ENCODE results near the gene TOP2B.

The TOP2B gene

GRCh38 chr3:25554376-25554775 lies 110.3 kb downstream of the TOP2B start:
- no peak for DNase-seq

GRCh38 chr3:25552251-25552650 lies 112.5 kb downstream of the TOP2B start:
- DNase-seq: no peak

DNA sequence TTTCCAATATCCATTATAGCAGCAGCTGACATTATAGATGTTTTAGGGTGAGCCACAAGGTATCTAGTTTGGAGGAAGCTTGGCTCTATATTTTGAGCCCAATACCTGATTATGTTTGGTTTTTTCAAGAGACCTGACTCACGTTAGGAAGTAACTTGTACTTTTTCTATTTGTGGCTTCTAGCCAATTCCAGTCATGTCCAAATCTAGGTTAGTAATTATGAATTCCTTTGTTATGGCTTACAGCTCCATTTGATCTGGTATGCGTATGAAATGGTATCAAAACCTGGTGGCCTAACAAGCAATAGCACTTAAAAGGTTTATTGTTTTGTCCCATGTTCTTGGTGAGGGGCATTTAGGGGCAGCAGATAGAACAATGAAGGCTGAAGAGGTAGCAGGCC lies 115.9 kb downstream of the TOP2B start:
- no peak for DNase-seq

GRCh38 chr3:25547943-25548674 lies 116.6 kb downstream of the TOP2B start:
- DNase-seq: no peak
